H1 (cell line): ENCODE data around the gene CORO1C. TPM values are rescaled to one million over a fixed set of nuclear protein-coding genes. Genes with fewer than 3 reads are reported as not detected.

ENCODE experiments used
- CTBP2 ChIP-seq: IDR thresholded peaks from 2 replicates; pipeline ENCODE4 v1.7.0; 2011; ENCODE audit warnings: borderline replicate concordance, mild to moderate bottlenecking, moderate library complexity, mixed read lengths, low read length; ENCODE audit not compliant: insufficient read depth, insufficient read length
- FOSL1 ChIP-seq: IDR thresholded peaks from 2 replicates; pipeline ENCODE4 v1.6.1; 2011; ENCODE audit warnings: mild to moderate bottlenecking, low read depth, low read length, moderate library complexity; ENCODE audit not compliant: insufficient read depth
- JUN ChIP-seq: IDR thresholded peaks from 2 replicates; pipeline ENCODE4 v1.6.1; 2011; ENCODE audit warnings: low read depth, mild to moderate bottlenecking, improper control_type of control experiment, low read length
- TAF7 ChIP-seq: optimal IDR thresholded peaks from 2 replicates; pipeline ENCODE3; 2011; ENCODE audit warnings: low read depth, mild to moderate bottlenecking, inconsistent platforms, low read length, moderate library complexity, borderline replicate concordance
- polyA plus RNA-seq, 7 experiments: library from polyadenylated mRNA; depleted of rRNA in 3 of 7; stranded (reverse) in 5 of 7; unstranded in 2 of 7; fragments of >200 nt in 5 of 7; fragments of 200-250 nt in 2 of 7; gene quantifications; 1 replicate in 5 of 7; 2 replicates in 1 of 7; 4 replicates in 1 of 7; pipeline versions ENCODE4 v1.2.1 to v1.2.3, GENCODE V29; 2011 to 2013; ENCODE audit warnings: missing spikeins in 2 of 7, mixed read lengths in 2 of 7
- total RNA-seq: library from RNA; stranded (reverse); fragmentation: NEBNext Ultra II Directional; extraction: Animal tissue kit (Norgen Biotek cat#: 25700); gene quantifications from 2 replicates; pipeline ENCODE4 v1.2.1, GENCODE V29; 2021

CORO1C gene
- total and polyA plus RNA-seq, 2 of the 8 experiments (the other 6 are each of a cell fraction or from before 2014, with no cell fraction given) = 72.7 to 120 TPM

- TF ChIP-seq TAF7 (no peak), JUN (no peak), CTBP2 (no peak), FOSL1 (no peak)
Observed at GRCh38 chr12:108735855-108736254, 4.5 kb upstream of the CORO1C start (continued).
